H1 (cell line): ENCODE results near the gene CIB4. TPM values are rescaled to one million over a fixed set of nuclear protein-coding genes. Genes with fewer than 3 reads are reported as not detected.

Experiments used
- CTCF ChIA-PET: fragments of 300-600 bp; sonication (Branson Sonifier 250); formaldehyde crosslinking; loops from one replicate; lab custom pipeline; 2021; ENCODE audit not compliant: partially characterized antibody; lab: Charles Lee
- POLR2A ChIA-PET: fragments of 300-600 bp; sonication (Branson Sonifier 250); formaldehyde crosslinking; loops from one replicate; lab custom pipeline; 2021; ENCODE audit warnings: inconsistent platforms; ENCODE audit not compliant: partially characterized antibody; lab: Charles Lee
- DNase-seq, 2 experiments: peaks; one replicate each; pipeline versions ENCODE4 v3.0.0 to v3.0.0-alpha.2; 2010 to 2022; ENCODE audit warnings: low spot score in 2 of 2, low read depth in 1 of 2, mixed read lengths in 1 of 2
- FAIRE-seq: peaks from 2 replicates; lab custom pipeline; 2011; peaks lifted over from hg19 to GRCh38; lab: Jason Lieb, UNC
- H2AFZ ChIP-seq: 2 replicates; pipeline ENCODE4 v1.8.1; 2012; ENCODE audit warnings: low read length, inconsistent platforms
- H2AK5ac ChIP-seq: 2 replicates; pipeline ENCODE4 v1.6.1; 2013; ENCODE audit warnings: low read depth, low read length
- H2BK120ac ChIP-seq: replicated peaks from 2 replicates; pipeline ENCODE3; 2013; ENCODE audit warnings: low read depth, low read length, inconsistent platforms
- H2BK12ac ChIP-seq: 2 replicates; pipeline ENCODE4 v1.6.1; 2013; ENCODE audit warnings: low read depth, low read length
- H2BK15ac ChIP-seq: 2 replicates; pipeline ENCODE4 v1.6.1; 2013; ENCODE audit warnings: low read length
- H2BK20ac ChIP-seq: 2 replicates; pipeline ENCODE4 v1.6.1; 2013; ENCODE audit warnings: low read length
- H2BK5ac ChIP-seq: 2 replicates; pipeline ENCODE4 v1.6.1; 2013; ENCODE audit warnings: low read depth, low read length
- H3K14ac ChIP-seq: 2 replicates; pipeline ENCODE4 v1.6.1; 2013; ENCODE audit warnings: inconsistent platforms; ENCODE audit not compliant: insufficient read length
- H3K18ac ChIP-seq: 2 replicates; pipeline ENCODE4 v1.6.1; 2013; ENCODE audit warnings: low read length; ENCODE audit errors: extremely low read depth
- H3K23ac ChIP-seq: 2 replicates; pipeline ENCODE4 v1.6.1; 2013; ENCODE audit warnings: inconsistent platforms; ENCODE audit not compliant: insufficient read length
- H3K23me2 ChIP-seq: 2 replicates; pipeline ENCODE4 v1.6.1; 2013; ENCODE audit warnings: low read depth, low read length
- H3K27ac ChIP-seq: 2 replicates; pipeline ENCODE4 v1.6.1; 2011; ENCODE audit warnings: low read depth, low read length, inconsistent platforms
- H3K27me3 ChIP-seq, 4 experiments: replicated peaks in 1 of 4; 1 replicate in 1 of 4; 2 replicates in 3 of 4; pipeline versions ENCODE4 v1.6.1 to v1.8.1; 2011 to 2013; ENCODE audit warnings: low read length in 3 of 4, mild to moderate bottlenecking in 3 of 4, inconsistent platforms in 2 of 4, mixed read lengths in 2 of 4, moderate library complexity in 1 of 4; ENCODE audit not compliant: control insufficient read depth in 3 of 4, insufficient read depth in 3 of 4; ENCODE audit errors: extremely low read depth in 1 of 4
- H3K36me3 ChIP-seq, 4 experiments: 2 replicates each; pipeline versions ENCODE4 v1.6.1 to v1.8.1; 2011 to 2013; ENCODE audit warnings: mild to moderate bottlenecking in 4 of 4, low read length in 3 of 4, moderate library complexity in 2 of 4, control low read depth in 1 of 4, inconsistent platforms in 1 of 4; ENCODE audit not compliant: insufficient read depth in 4 of 4, control insufficient read depth in 2 of 4
- H3K4ac ChIP-seq: replicated peaks from 2 replicates; pipeline ENCODE3; 2013; ENCODE audit warnings: low read length, low read depth, mixed read lengths, inconsistent platforms; ENCODE audit not compliant: insufficient read length
- H3K4me1 ChIP-seq, 4 experiments: replicated peaks in 1 of 4; 1 replicate in 1 of 4; 2 replicates in 3 of 4; pipeline versions ENCODE4 v1.6.1 to v1.8.1; 2011 to 2013; ENCODE audit warnings: low read length in 3 of 4, inconsistent platforms in 2 of 4, mixed read lengths in 1 of 4; ENCODE audit not compliant: insufficient read depth in 4 of 4, control insufficient read depth in 3 of 4
- H3K4me2 ChIP-seq, 2 experiments: 2 replicates each; pipeline versions ENCODE4 v1.6.1 to v1.8.1; 2011 to 2013; ENCODE audit warnings: low read depth in 2 of 2, low read length in 2 of 2, control low read depth in 1 of 2, inconsistent platforms in 1 of 2, mild to moderate bottlenecking in 1 of 2; ENCODE audit not compliant: insufficient read depth in 1 of 2
- H3K4me3 ChIP-seq, 4 experiments: fragments of 200-600, 300-600 bp in 1 of 4; sonication (generic), shearing (Covaris generic), sonication (Bioruptor Twin) in 1 of 4; 2 replicates each; pipeline versions ENCODE4 v1.5.1 to v1.8.1; 2011 to 2016; ENCODE audit warnings: low read length in 4 of 4, low read depth in 3 of 4, control low read depth in 2 of 4, inconsistent platforms in 2 of 4, mild to moderate bottlenecking in 2 of 4, mixed read lengths in 1 of 4, moderate library complexity in 1 of 4; ENCODE audit not compliant: insufficient read depth in 2 of 4; ENCODE audit errors: extremely low read depth in 1 of 4
- H3K56ac ChIP-seq: replicated peaks from 2 replicates; pipeline ENCODE3; 2013; ENCODE audit warnings: low read depth, mild to moderate bottlenecking, mixed read lengths, low read length, inconsistent platforms; ENCODE audit not compliant: insufficient read length
- H3K79me1 ChIP-seq: 2 replicates; pipeline ENCODE4 v1.6.1; 2013; ENCODE audit warnings: low read depth, low read length, control low read depth
- H3K79me2 ChIP-seq, 2 experiments: 2 replicates each; pipeline versions ENCODE4 v1.6.1 to v1.8.1; 2012 to 2013; ENCODE audit warnings: low read length in 2 of 2, mild to moderate bottlenecking in 2 of 2, inconsistent platforms in 1 of 2; ENCODE audit not compliant: insufficient read depth in 2 of 2, control insufficient read depth in 1 of 2
- H3K9ac ChIP-seq, 4 experiments: replicated peaks in 1 of 4; 1 replicate in 1 of 4; 2 replicates in 3 of 4; pipeline versions ENCODE4 v1.6.1 to v1.8.1; 2011 to 2013; ENCODE audit warnings: low read depth in 3 of 4, low read length in 3 of 4, control low read depth in 2 of 4, mild to moderate bottlenecking in 2 of 4, moderate library complexity in 2 of 4, inconsistent platforms in 1 of 4; ENCODE audit errors: extremely low read depth in 1 of 4
- H3K9me3 ChIP-seq, 2 experiments: 2 replicates each; pipeline versions ENCODE4 v1.6.1 to v1.8.1; 2012 to 2013; ENCODE audit warnings: mild to moderate bottlenecking in 2 of 2, moderate library complexity in 2 of 2, control low read depth in 1 of 2, inconsistent platforms in 1 of 2, low read depth in 1 of 2, low read length in 1 of 2, mixed read lengths in 1 of 2; ENCODE audit not compliant: insufficient read depth in 2 of 2
- H4K20me1 ChIP-seq, 2 experiments: replicated peaks in 1 of 2; 2 replicates each; pipeline versions ENCODE3 to v1.8.1; 2011 to 2013; ENCODE audit warnings: inconsistent platforms in 2 of 2, low read length in 2 of 2, mild to moderate bottlenecking in 1 of 2; ENCODE audit not compliant: insufficient read depth in 2 of 2, control insufficient read depth in 1 of 2
- H4K5ac ChIP-seq: 2 replicates; pipeline ENCODE4 v1.6.1; 2013; ENCODE audit warnings: low read length, low read depth, mixed read lengths, inconsistent platforms; ENCODE audit not compliant: insufficient read length
- H4K8ac ChIP-seq: 2 replicates; pipeline ENCODE4 v1.8.0; 2013; ENCODE audit warnings: mild to moderate bottlenecking, moderate library complexity, low read length, inconsistent platforms; ENCODE audit not compliant: insufficient read depth; ENCODE audit errors: extremely low read depth
- H4K91ac ChIP-seq: replicated peaks from 2 replicates; pipeline ENCODE3; 2013; ENCODE audit warnings: low read length, mixed read lengths, inconsistent platforms; ENCODE audit not compliant: insufficient read length
- BACH1 ChIP-seq: IDR thresholded peaks from 2 replicates; pipeline ENCODE4 v1.6.1; 2012; ENCODE audit warnings: low read length, improper control_type of control experiment
- CHD2 ChIP-seq: IDR thresholded peaks from 2 replicates; pipeline ENCODE4 v1.6.1; 2012; ENCODE audit warnings: low read length, improper control_type of control experiment
- EGR1 ChIP-seq: IDR thresholded peaks from 2 replicates; pipeline ENCODE4 v1.6.1; 2011; ENCODE audit warnings: low read depth, low read length, borderline replicate concordance
- JUN ChIP-seq: IDR thresholded peaks from 2 replicates; pipeline ENCODE4 v1.6.1; 2011; ENCODE audit warnings: low read depth, mild to moderate bottlenecking, improper control_type of control experiment, low read length
- KDM1A ChIP-seq: fragments of 200-600, 300-600 bp; sonication (generic); IDR thresholded peaks from 2 replicates; pipeline ENCODE4 v1.7.1; 2016; ENCODE audit warnings: mild to moderate bottlenecking, low read length, borderline replicate concordance
- RBBP5 ChIP-seq: IDR thresholded peaks from 2 replicates; pipeline ENCODE4 v1.7.1; 2012; ENCODE audit warnings: low read depth, mild to moderate bottlenecking, inconsistent platforms, low read length, moderate library complexity, borderline replicate concordance
- TBP ChIP-seq: IDR thresholded peaks from 2 replicates; pipeline ENCODE4 v1.6.1; 2011; ENCODE audit warnings: low read depth, low read length, improper control_type of control experiment
- TCF12 ChIP-seq: IDR thresholded peaks from 2 replicates; pipeline ENCODE4 v1.6.1; 2011; ENCODE audit warnings: low read depth, mild to moderate bottlenecking, low read length
- WGBS, 2 experiments: shearing (Covaris generic) in 1 of 2; methylation state at CpG; one replicate each; pipeline versions ENCODE4 v1.1.6 to v1.1.7; 2013 to 2015; ENCODE audit warnings: low lambda C conversion rate in 2 of 2, mixed read lengths in 2 of 2, inconsistent platforms in 1 of 2, low coverage in 1 of 2, missing lambda C conversion rate in 1 of 2; ENCODE audit not compliant: insufficient replicate concordance in 2 of 2, insufficient coverage in 1 of 2, insufficient read length in 1 of 2; ENCODE audit errors: extremely low coverage in 1 of 2, missing lambda C conversion rate in 1 of 2; 5-methylcytosine and 5-hydroxymethylcytosine counted together
- polyA plus RNA-seq, 7 experiments: library from polyadenylated mRNA; depleted of rRNA in 3 of 7; stranded (reverse) in 5 of 7; unstranded in 2 of 7; fragments of >200 nt in 5 of 7; fragments of 200-250 nt in 2 of 7; gene quantifications; 1 replicate in 5 of 7; 2 replicates in 1 of 7; 4 replicates in 1 of 7; pipeline versions ENCODE4 v1.2.1 to v1.2.3, GENCODE V29; 2011 to 2013; ENCODE audit warnings: missing spikeins in 2 of 7, mixed read lengths in 2 of 7
- total RNA-seq: library from RNA; stranded (reverse); fragmentation: NEBNext Ultra II Directional; extraction: Animal tissue kit (Norgen Biotek cat#: 25700); gene quantifications from 2 replicates; pipeline ENCODE4 v1.2.1, GENCODE V29; 2021

CIB4 gene
- total and polyA plus RNA-seq, 2 of the 8 experiments (the other 6 are each of a cell fraction or from before 2014, with no cell fraction given): not detected

DNA sequence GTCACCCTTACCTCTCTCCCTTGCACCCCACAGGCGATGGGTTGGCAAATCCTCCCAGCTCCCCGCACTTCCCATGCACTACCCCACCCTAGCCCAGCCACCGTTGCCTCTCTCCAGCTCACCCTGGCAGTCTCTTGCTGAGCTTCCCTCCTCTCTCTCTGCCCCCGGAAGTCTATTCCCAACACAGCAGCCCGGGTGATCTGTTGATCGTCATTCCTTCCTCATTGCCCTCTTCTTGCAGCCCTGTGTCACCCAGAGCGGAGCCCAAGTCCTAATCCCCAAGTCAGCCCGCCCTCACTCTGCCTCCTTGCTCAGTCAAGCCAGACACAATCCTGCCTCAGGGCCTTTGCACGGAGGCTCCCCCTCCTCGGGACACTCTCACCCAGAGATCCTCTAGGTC lies 55.2 kb downstream of the CIB4 start:
- no peaks in the 10 kb centered on the region for H3K23me2 ChIP-seq
- no peaks in the 10 kb centered on the region for H3K79me1 ChIP-seq
- no peak overlapping the region for H4K5ac ChIP-seq
- no peak for FAIRE-seq
- DNase-seq: no peak
- no peaks in the 10 kb centered on the region for H3K9me3 ChIP-seq
- no peak overlapping the region for H3K4ac ChIP-seq
- H3K4me3 ChIP-seq: no peak overlapping the region
- no peaks in the 10 kb centered on the region for H3K79me2 ChIP-seq
- POLR2A ChIA-PET: no interaction called here
- H2BK20ac ChIP-seq: no peak overlapping the region
- H4K8ac ChIP-seq: no peak overlapping the region
- H4K91ac ChIP-seq: no peak overlapping the region
- no peak overlapping the region for H3K4me2 ChIP-seq
- no peak overlapping the region for H3K18ac ChIP-seq
- no peaks in the 10 kb centered on the region for H4K20me1 ChIP-seq
- H3K23ac ChIP-seq: no peak overlapping the region
- H3K4me1 ChIP-seq: no peaks in the 10 kb centered on the region
- H2AFZ ChIP-seq: no peak overlapping the region
- H2BK15ac ChIP-seq: no peak overlapping the region
- no peak for TF ChIP-seq EGR1
- no peak for TF ChIP-seq CHD2
- no peak for TF ChIP-seq TCF12
- TF ChIP-seq KDM1A: no peak
- TF ChIP-seq BACH1: no peak
- no peak for TF ChIP-seq RBBP5
- TF ChIP-seq JUN: no peak
- TF ChIP-seq TBP: no peak
- no peak overlapping the region for H2BK12ac ChIP-seq
- H2BK5ac ChIP-seq: no peak overlapping the region
- WGBS, 2 experiments: 87% methylated on average over 10 of the region's 10 CpGs; no CpG with 5 or more reads in 1 of the 2 experiments
- H3K56ac ChIP-seq: no peak overlapping the region
- H3K36me3 ChIP-seq: no peaks in the 10 kb centered on the region
- CTCF ChIA-PET: interaction anchor here (0.6 to 4.8 kb wide), 12 partner anchors 8 to 272 kb away, joined by 3 to 20 read pairs (median 3); a partner anchor contains a TSS
- H2BK120ac ChIP-seq: no peak overlapping the region
- H3K27me3 ChIP-seq: peaks cover 0 to 3% (median 0%) of the 10 kb centered on the region in 4 experiments; a peak in 1 of 7 replicates
- no peak overlapping the region for H2AK5ac ChIP-seq
- no peak overlapping the region for H3K27ac ChIP-seq
- H3K9ac ChIP-seq: no peak overlapping the region
- H3K14ac ChIP-seq: no peak overlapping the region
